Endothelial cell of umbilical vein (primary cell): ENCODE results near the gene IPO5. TPM values are rescaled to one million over a fixed set of nuclear protein-coding genes. Genes with fewer than 3 reads are reported as not detected.

Experiments used
- BruUV-seq: library from RNA; stranded (reverse); fragments of 400-500 nt; replicated peaks from 2 replicates; lab custom pipeline; 2021; lab: Mats Ljungman, UMichigan
- CTCF ChIA-PET: fragments of 300-600, 350-600 bp; sonication (Branson Sonifier 250); formaldehyde crosslinking; loops from one replicate; lab custom pipeline; 2021; ENCODE audit warnings: antibody characterized with exemption, inconsistent platforms; lab: Charles Lee
- POLR2A ChIA-PET: fragments of 300-600, 350-600 bp; sonication (Branson Sonifier 250); formaldehyde crosslinking; loops from one replicate; lab custom pipeline; 2021; ENCODE audit warnings: antibody characterized with exemption, inconsistent platforms; lab: Charles Lee
- DNase-seq: peaks from one replicate; pipeline ENCODE4 v3.0.0-alpha.2; 2011; ENCODE audit warnings: low read depth, low spot score
- FAIRE-seq: peaks from 2 replicates; lab custom pipeline; 2011; peaks lifted over from hg19 to GRCh38; lab: Jason Lieb, UNC
- H2AFZ ChIP-seq: 2 replicates; pipeline ENCODE4 v1.6.0; 2012; ENCODE audit warnings: low read depth, low read length, control low read depth, inconsistent platforms
- H3K27ac ChIP-seq: 2 replicates; pipeline ENCODE4 v1.5.1; 2011; ENCODE audit warnings: low read depth, mild to moderate bottlenecking, control low read depth, low read length, moderate library complexity; ENCODE audit not compliant: insufficient read depth
- H3K27me3 ChIP-seq, 2 experiments: 2 replicates each; pipeline versions ENCODE4 v1.6.0 to v1.6.1; 2011; ENCODE audit warnings: low read length in 2 of 2, mixed read lengths in 1 of 2; ENCODE audit not compliant: control insufficient read depth in 2 of 2, insufficient read depth in 2 of 2
- H3K36me3 ChIP-seq, 2 experiments: 2 replicates in 1 of 2; 3 replicates in 1 of 2; pipeline ENCODE4 v1.5.1; 2011; ENCODE audit warnings: low read length in 2 of 2, mild to moderate bottlenecking in 1 of 2, moderate library complexity in 1 of 2; ENCODE audit not compliant: control insufficient read depth in 2 of 2, insufficient read depth in 2 of 2; ENCODE audit errors: extremely low read depth in 1 of 2
- H3K4me1 ChIP-seq: 3 replicates; pipeline ENCODE4 v1.5.1; 2011; ENCODE audit warnings: mild to moderate bottlenecking, low read length; ENCODE audit not compliant: control insufficient read depth, insufficient read depth; ENCODE audit errors: extremely low read depth
- H3K4me2 ChIP-seq: 2 replicates; pipeline ENCODE4 v1.6.1; 2011; ENCODE audit warnings: low read length, control low read depth, mixed read lengths; ENCODE audit not compliant: insufficient read depth
- H3K4me3 ChIP-seq, 3 experiments: fragments of 200-600 bp in 1 of 3; sonication (generic), shearing (Covaris generic) in 1 of 3; replicated peaks in 1 of 3; 2 replicates each; pipeline ENCODE4 v1.5.1; 2011 to 2016; ENCODE audit warnings: control low read depth in 3 of 3, low read length in 3 of 3, mild to moderate bottlenecking in 2 of 3, inconsistent platforms in 1 of 3, low read depth in 1 of 3, moderate library complexity in 1 of 3; ENCODE audit not compliant: insufficient read depth in 1 of 3
- H3K79me2 ChIP-seq: 2 replicates; pipeline ENCODE4 v1.6.0; 2012; ENCODE audit warnings: low read length, inconsistent platforms; ENCODE audit not compliant: control insufficient read depth, insufficient read depth
- H3K9ac ChIP-seq: replicated peaks from 2 replicates; pipeline ENCODE3; 2011; ENCODE audit warnings: low read length, control low read depth; ENCODE audit not compliant: insufficient read depth; ENCODE audit errors: extremely low read depth
- H3K9me1 ChIP-seq: replicated peaks from 3 replicates; pipeline ENCODE4 v1.6.0; 2011; ENCODE audit warnings: mild to moderate bottlenecking, low read length; ENCODE audit not compliant: control insufficient read depth, insufficient read depth; ENCODE audit errors: extremely low read depth
- H3K9me3 ChIP-seq: replicated peaks from 2 replicates; pipeline ENCODE4 v1.5.1; 2012; ENCODE audit warnings: low read length, inconsistent platforms; ENCODE audit not compliant: control insufficient read depth, insufficient read depth
- H4K20me1 ChIP-seq: replicated peaks from 2 replicates; pipeline ENCODE3; 2011; ENCODE audit warnings: mild to moderate bottlenecking, low read length; ENCODE audit not compliant: control insufficient read depth, insufficient read depth; ENCODE audit errors: extremely low read depth
- CTCF ChIP-seq, 2 donors: IDR thresholded peaks; 1 replicate in 1 of 2; 2 replicates in 1 of 2; pipeline ENCODE4 v1.5.1; 2011; ENCODE audit warnings: low read length in 2 of 2, mild to moderate bottlenecking in 2 of 2, moderate library complexity in 2 of 2, control low read depth in 1 of 2, inconsistent platforms in 1 of 2, low read depth in 1 of 2; ENCODE audit not compliant: insufficient read depth in 1 of 2; ENCODE audit errors: extremely low read depth in 1 of 2
- EZH2 ChIP-seq: IDR thresholded peaks from 2 replicates; pipeline ENCODE4 v1.6.1; 2012; ENCODE audit warnings: borderline replicate concordance, low read depth, mild to moderate bottlenecking, moderate library complexity, low read length, inconsistent platforms; ENCODE audit not compliant: severe bottlenecking
- FOS ChIP-seq: IDR thresholded peaks from 2 replicates; pipeline ENCODE4 v1.6.1; 2011; ENCODE audit warnings: mild to moderate bottlenecking, low read length, moderate library complexity, borderline replicate concordance; ENCODE audit not compliant: insufficient read depth
- GATA2 ChIP-seq: IDR thresholded peaks from 2 replicates; pipeline ENCODE4 v1.7.0; 2011; ENCODE audit warnings: low read depth, mild to moderate bottlenecking, moderate library complexity, mixed read lengths, low read length; ENCODE audit not compliant: insufficient read length, insufficient read depth
- JUN ChIP-seq: IDR thresholded peaks from 2 replicates; pipeline ENCODE4 v1.6.1; 2011; ENCODE audit warnings: borderline replicate concordance, low read depth; ENCODE audit not compliant: insufficient read length, insufficient read depth
- MAX ChIP-seq: IDR thresholded peaks from 2 replicates; pipeline ENCODE4 v1.6.1; 2011; ENCODE audit not compliant: insufficient read depth, insufficient read length
- MYC ChIP-seq: IDR thresholded peaks from one replicate; pipeline ENCODE4 v1.6.1; 2011; ENCODE audit warnings: mild to moderate bottlenecking, low read depth, low read length
- POLR2A ChIP-seq: IDR thresholded peaks from 2 replicates; pipeline ENCODE4 v1.6.1; 2012; ENCODE audit warnings: low read depth, mild to moderate bottlenecking, control low read depth, low read length
- POLR2AphosphoS5 ChIP-seq: IDR thresholded peaks from 2 replicates; pipeline ENCODE4 v1.6.1; 2012; ENCODE audit warnings: low read depth, mild to moderate bottlenecking, control low read depth, low read length, moderate library complexity; ENCODE audit not compliant: insufficient read depth
- dilution Hi-C: fragments of 300-500 bp; cut with MboI; formaldehyde crosslinking; loops from one replicate; pipeline ENCODE4 v1.15.0; 2019; ENCODE audit warnings: low sequenced_read_pairs; ENCODE audit not compliant: extremely low pct_ligation_motif_present
- intact Hi-C: fragments of 100-400 bp; cut with micrococcal nuclease; formaldehyde crosslinking; loops from one replicate; pipeline ENCODE4 v1.10.0; 2022
- polyA plus RNA-seq, 4 experiments: library from polyadenylated mRNA; depleted of rRNA in 3 of 4; stranded (reverse) in 3 of 4; unstranded in 1 of 4; fragments of >200 nt; gene quantifications; 2 replicates each; pipeline versions ENCODE4 v1.2.1 to v1.2.3, GENCODE V29; 2011 to 2012; ENCODE audit warnings: missing spikeins in 1 of 4
- total RNA-seq: library from RNA; stranded (reverse); gene quantifications from 2 replicates; pipeline ENCODE4 v1.2.3, GENCODE V29; 2021

Gene IPO5
- total and polyA plus RNA-seq, 2 donors (not counting 3 experiments of a cell fraction or from before 2014, with no cell fraction given) = 50.4 to 183 TPM

GRCh38 chr13:97945342-97945741 lies 8.1 kb upstream of the IPO5 start:
- Histone ChIP-seq H3K4me3 (no peak overlapping the region), H3K4me1 (no peaks in the 10 kb centered on the region), H2AFZ (no peak overlapping the region), H3K4me2 (no peak overlapping the region), H3K9ac (no peak overlapping the region), H3K27ac (no peak overlapping the region), H3K36me3 (no peaks in the 10 kb centered on the region), H3K27me3 (no peaks in the 10 kb centered on the region), H4K20me1 (no peaks in the 10 kb centered on the region), H3K9me3 (no peaks in the 10 kb centered on the region), H3K9me1 (no peaks in the 10 kb centered on the region), H3K79me2 (no peaks in the 10 kb centered on the region)
- ChIA-PET CTCF (no interaction called here), POLR2A (no interaction called here)
- no TSS peak for BruUV-seq
- intact Hi-C loops (no loop called here), dilution Hi-C loops (no loop called here)
- FAIRE-seq (no peak), DNase-seq (no peak)
- no peak for TF ChIP-seq POLR2AphosphoS5
- TF ChIP-seq POLR2A = no peak
- no peak for TF ChIP-seq CTCF (IDR thresholded peaks at IDR 0.05; ENCODE audit: extremely low read depth in 1 of 2, insufficient read depth in 1 of 2, low read depth in 1 of 2, low read length in 2 of 2)
- TF ChIP-seq MYC = no peak
- TF ChIP-seq FOS = no peak
- no peak for TF ChIP-seq JUN
- no peak for TF ChIP-seq EZH2
- no peak for TF ChIP-seq GATA2
- no peak for TF ChIP-seq MAX
